ENCODE data around the gene PRSS37. TPM values are rescaled to one million over a fixed set of nuclear protein-coding genes. Genes with fewer than 3 reads are reported as not detected.

PRSS37 gene
- total and polyA plus RNA-seq, 2 experiments from 2014 or later, result not detected

GRCh38 chr7:141877365-141877764 lies 36.1 kb upstream of the PRSS37 start:
- no peak for DNase-seq
- Histone ChIP-seq H4K20me1 (ENCODE audit: insufficient read depth) (no peaks in the 10 kb centered on the region), H3K27me3 (replicated peaks; ENCODE audit: insufficient read depth) (no peaks in the 10 kb centered on the region), H2AFZ (no peak overlapping the region), H3K27ac (no peak overlapping the region), H3F3A (ENCODE audit: insufficient read depth) (no peaks in the 10 kb centered on the region), H3K9me2 (ENCODE audit: insufficient read depth) (no peaks in the 10 kb centered on the region), H3K79me2 (ENCODE audit: insufficient read depth) (no peaks in the 10 kb centered on the region), H3K4me2 (ENCODE audit: unreplicated experiment) (no peak overlapping the region), H3K4me1 (ENCODE audit: insufficient read depth) (no peaks in the 10 kb centered on the region), H3K36me3 (ENCODE audit: low read depth) (no peaks in the 10 kb centered on the region), H3K9me3 (ENCODE audit: low read depth) (no peaks in the 10 kb centered on the region), H3K9ac (no peak overlapping the region), H3K4me3 (no peak overlapping the region)
- 48 to 53% methylated on average over 3 of the region's 3 CpGs for WGBS, 2 experiments (ENCODE audit: low coverage in 1 of 2, low lambda C conversion rate in 2 of 2, missing lambda C conversion rate in 2 of 2)
- in situ Hi-C loops (cut with MboI), result no loop called here
- TF ChIP-seq EZH2 (IDR thresholded peaks at IDR 0.05; ENCODE audit: insufficient read depth, poor library complexity, severe bottlenecking) (no peak), EZH2phosphoT487 (IDR thresholded peaks at IDR 0.05; ENCODE audit: insufficient read depth, low read depth) (no peak)

- Histone ChIP-seq H3K4me1 (ENCODE audit: insufficient read depth) (no peaks in the 10 kb centered on the region), H4K20me1 (ENCODE audit: insufficient read depth) (no peaks in the 10 kb centered on the region), H2AFZ (no peak overlapping the region), H3K4me2 (ENCODE audit: unreplicated experiment) (no peak overlapping the region), H3K27me3 (replicated peaks; ENCODE audit: insufficient read depth) (no peaks in the 10 kb centered on the region), H3K9me2 (ENCODE audit: insufficient read depth) (no peaks in the 10 kb centered on the region), H3K79me2 (ENCODE audit: insufficient read depth) (no peaks in the 10 kb centered on the region), H3K4me3 (no peak overlapping the region), H3K27ac (no peak overlapping the region), H3F3A (ENCODE audit: insufficient read depth) (no peaks in the 10 kb centered on the region), H3K36me3 (ENCODE audit: low read depth) (no peaks in the 10 kb centered on the region), H3K9me3 (ENCODE audit: low read depth) (no peaks in the 10 kb centered on the region), H3K9ac (no peak overlapping the region)
- in situ Hi-C loops (cut with MboI), result no loop called here
- WGBS, 2 experiments (ENCODE audit: low coverage in 1 of 2, low lambda C conversion rate in 2 of 2, missing lambda C conversion rate in 2 of 2), result 8 to 25% methylated on average over 1 of the region's 1 CpG
- DNase-seq, result no peak
- TF ChIP-seq EZH2 (IDR thresholded peaks at IDR 0.05; ENCODE audit: insufficient read depth, poor library complexity, severe bottlenecking) (no peak), EZH2phosphoT487 (IDR thresholded peaks at IDR 0.05; ENCODE audit: insufficient read depth, low read depth) (no peak)
These were observed 35.1 kb upstream of the PRSS37 start for GRCh38 chr7:141876371-141876770.

GRCh38 chr7:141875453-141875852 lies 34.2 kb upstream of the PRSS37 start:
- Histone ChIP-seq H3K36me3 (ENCODE audit: low read depth) (no peaks in the 10 kb centered on the region), H4K20me1 (ENCODE audit: insufficient read depth) (no peaks in the 10 kb centered on the region), H3K79me2 (ENCODE audit: insufficient read depth) (no peaks in the 10 kb centered on the region), H3K4me3 (no peak overlapping the region), H3K9ac (no peak overlapping the region), H3K9me2 (ENCODE audit: insufficient read depth) (no peaks in the 10 kb centered on the region), H2AFZ (no peak overlapping the region), H3K27ac (no peak overlapping the region), H3K9me3 (ENCODE audit: low read depth) (no peaks in the 10 kb centered on the region), H3K4me1 (ENCODE audit: insufficient read depth) (no peaks in the 10 kb centered on the region), H3F3A (ENCODE audit: insufficient read depth) (no peaks in the 10 kb centered on the region), H3K4me2 (ENCODE audit: unreplicated experiment) (no peak overlapping the region), H3K27me3 (replicated peaks; ENCODE audit: insufficient read depth) (no peaks in the 10 kb centered on the region)
- DNase-seq, result no peak
- in situ Hi-C loops (cut with MboI), result no loop called here
- TF ChIP-seq EZH2phosphoT487 (IDR thresholded peaks at IDR 0.05; ENCODE audit: insufficient read depth, low read depth) (no peak), EZH2 (IDR thresholded peaks at IDR 0.05; ENCODE audit: insufficient read depth, poor library complexity, severe bottlenecking) (no peak)
- WGBS, 2 experiments (ENCODE audit: low coverage in 1 of 2, low lambda C conversion rate in 2 of 2, missing lambda C conversion rate in 2 of 2), result 58 to 71% methylated on average over 2 of the region's 2 CpGs

GRCh38 chr7:141874787-141875186 lies 33.5 kb upstream of the PRSS37 start:
- Histone ChIP-seq H3K4me3 (no peak overlapping the region), H3K4me1 (ENCODE audit: insufficient read depth) (no peaks in the 10 kb centered on the region), H3K27me3 (replicated peaks; ENCODE audit: insufficient read depth) (no peaks in the 10 kb centered on the region), H2AFZ (no peak overlapping the region), H3F3A (ENCODE audit: insufficient read depth) (no peaks in the 10 kb centered on the region), H3K9me3 (ENCODE audit: low read depth) (no peaks in the 10 kb centered on the region), H3K79me2 (ENCODE audit: insufficient read depth) (no peaks in the 10 kb centered on the region), H3K36me3 (ENCODE audit: low read depth) (no peaks in the 10 kb centered on the region), H3K9me2 (ENCODE audit: insufficient read depth) (no peaks in the 10 kb centered on the region), H3K9ac (no peak overlapping the region), H3K27ac (no peak overlapping the region), H4K20me1 (ENCODE audit: insufficient read depth) (no peaks in the 10 kb centered on the region), H3K4me2 (ENCODE audit: unreplicated experiment) (no peak overlapping the region)
- TF ChIP-seq EZH2phosphoT487 (IDR thresholded peaks at IDR 0.05; ENCODE audit: insufficient read depth, low read depth) (no peak), EZH2 (IDR thresholded peaks at IDR 0.05; ENCODE audit: insufficient read depth, poor library complexity, severe bottlenecking) (no peak)
- no peak for DNase-seq
- whole genome bisulfite sequencing, 2 experiments (ENCODE audit: low coverage in 1 of 2, low lambda C conversion rate in 2 of 2, missing lambda C conversion rate in 2 of 2), result 26 to 30% methylated on average over 3 of the region's 3 CpGs
- in situ Hi-C loops (cut with MboI), result no loop called here

- Histone ChIP-seq H3K4me1 (ENCODE audit: insufficient read depth) (no peaks in the 10 kb centered on the region), H3K27ac (no peak overlapping the region), H3F3A (ENCODE audit: insufficient read depth) (no peaks in the 10 kb centered on the region), H3K27me3 (replicated peaks; ENCODE audit: insufficient read depth) (no peaks in the 10 kb centered on the region), H3K4me2 (ENCODE audit: unreplicated experiment) (no peak overlapping the region), H2AFZ (no peak overlapping the region), H3K36me3 (ENCODE audit: low read depth) (no peaks in the 10 kb centered on the region), H3K4me3 (no peak overlapping the region), H3K9me2 (ENCODE audit: insufficient read depth) (no peaks in the 10 kb centered on the region), H3K9ac (no peak overlapping the region), H3K9me3 (ENCODE audit: low read depth) (no peaks in the 10 kb centered on the region), H4K20me1 (ENCODE audit: insufficient read depth) (no peaks in the 10 kb centered on the region), H3K79me2 (ENCODE audit: insufficient read depth) (no peaks in the 10 kb centered on the region)
- in situ Hi-C loops (cut with MboI), result no loop called here
- 51 to 56% methylated on average over 3 of the region's 3 CpGs for WGBS, 2 experiments (ENCODE audit: low coverage in 1 of 2, low lambda C conversion rate in 2 of 2, missing lambda C conversion rate in 2 of 2)
- DNase-seq, result no peak
- TF ChIP-seq EZH2phosphoT487 (IDR thresholded peaks at IDR 0.05; ENCODE audit: insufficient read depth, low read depth), result no peak
- TF ChIP-seq EZH2 (IDR thresholded peaks at IDR 0.05; ENCODE audit: insufficient read depth, poor library complexity, severe bottlenecking), result no peak
These were observed 31.6 kb upstream of the PRSS37 start for GRCh38 chr7:141872931-141873330.
